Sigmoid colon (tissue), 4 donors: ENCODE data around the gene FOXN3.

ENCODE experiments used
- CTCF ChIP-seq, 4 experiments: fragments of 450-650 bp in 3 of 4; fragments of 200-600 bp in 1 of 4; IDR thresholded peaks; one replicate each; pipeline ENCODE4 v1.5.1; 2016 to 2019; ENCODE audit warnings: antibody characterized with exemption in 4 of 4, mild to moderate bottlenecking in 3 of 4, moderate library complexity in 2 of 4
- EP300 ChIP-seq, 4 donors: sonication (generic); formaldehyde crosslinking; IDR thresholded peaks; one replicate each; pipeline ENCODE4 v1.6.1; 2017; ENCODE audit warnings: antibody characterized with exemption in 4 of 4
- POLR2A ChIP-seq, 2 donors: fragments of 450-650 bp; IDR thresholded peaks; one replicate each; pipeline ENCODE4 v1.6.1; 2016; ENCODE audit warnings: antibody characterized with exemption in 2 of 2, mild to moderate bottlenecking in 2 of 2, moderate library complexity in 2 of 2
- POLR2AphosphoS5 ChIP-seq, 4 donors: sonication (generic); formaldehyde crosslinking; IDR thresholded peaks; one replicate each; pipeline ENCODE4 v1.6.1; 2017; ENCODE audit warnings: antibody characterized with exemption in 4 of 4

- TF ChIP-seq CTCF (IDR thresholded peaks at IDR 0.05) (no peak), POLR2A (IDR thresholded peaks at IDR 0.05) (no peak), POLR2AphosphoS5 (IDR thresholded peaks at IDR 0.05) (no peak), EP300 (IDR thresholded peaks at IDR 0.05) (no peak)
Measured at GRCh38 chr14:89384636-89385035, 32.4 kb downstream of the FOXN3 start.
